Cardiac muscle cell (in vitro differentiated cells and primary cell): ENCODE measurements around the gene FBRSL1. TPM values are rescaled to one million over a fixed set of nuclear protein-coding genes. Genes with fewer than 3 reads are reported as not detected.
A peak's percentile ranks its signal among the peaks of the same experiment; 100 is the strongest.

Experiments used
- DNase-seq, 2 donors: peaks; one replicate each; pipeline versions ENCODE4 v3.0.0 to v3.0.0-alpha.2; 2010 to 2017; ENCODE audit warnings: low read depth in 1 of 2, low spot score in 1 of 2
- H3K27ac ChIP-seq: fragments of 200-600 bp; sonication (generic); 2 replicates; pipeline ENCODE4 v1.5.1; 2016
- H3K27me3 ChIP-seq: fragments of 200-600 bp; sonication (generic); 2 replicates; pipeline ENCODE4 v1.6.0; 2016; ENCODE audit warnings: control low read depth
- H3K36me3 ChIP-seq: fragments of 200-600 bp; sonication (generic); 2 replicates; pipeline ENCODE4 v1.5.1; 2016; ENCODE audit warnings: control low read depth
- H3K4me1 ChIP-seq: fragments of 200-600 bp; sonication (generic); 2 replicates; pipeline ENCODE4 v1.8.1; 2017; ENCODE audit warnings: low read depth, mild to moderate bottlenecking, mixed run types
- H3K4me3 ChIP-seq: fragments of 200-600 bp; sonication (generic); 2 replicates; pipeline ENCODE4 v1.5.1; 2016; ENCODE audit warnings: mild to moderate bottlenecking
- H3K9me3 ChIP-seq: fragments of 200-600 bp; sonication (generic); 2 replicates; pipeline ENCODE4 v1.5.1; 2017; ENCODE audit warnings: low read depth, mild to moderate bottlenecking, control low read depth
- CTCF ChIP-seq: IDR thresholded peaks from 2 replicates; pipeline ENCODE4 v1.5.1; 2012; ENCODE audit warnings: low read depth, mild to moderate bottlenecking, low read length
- polyA plus RNA-seq: library from polyadenylated mRNA; unstranded; fragments of >200 nt; fragmentation: Nextera tagmentation; extraction: Ambion mirVana; gene quantifications from 2 replicates; pipeline ENCODE4 v1.2.1, GENCODE V29; 2016
- total RNA-seq: library from RNA; depleted of rRNA; stranded (reverse); fragments of >200 nt; gene quantifications from 2 replicates; pipeline ENCODE4 v1.2.3, GENCODE V29; 2016

Gene FBRSL1
- total and polyA plus RNA-seq, 2 experiments from 2014 or later, result 37.3 to 45.0 TPM

DNA sequence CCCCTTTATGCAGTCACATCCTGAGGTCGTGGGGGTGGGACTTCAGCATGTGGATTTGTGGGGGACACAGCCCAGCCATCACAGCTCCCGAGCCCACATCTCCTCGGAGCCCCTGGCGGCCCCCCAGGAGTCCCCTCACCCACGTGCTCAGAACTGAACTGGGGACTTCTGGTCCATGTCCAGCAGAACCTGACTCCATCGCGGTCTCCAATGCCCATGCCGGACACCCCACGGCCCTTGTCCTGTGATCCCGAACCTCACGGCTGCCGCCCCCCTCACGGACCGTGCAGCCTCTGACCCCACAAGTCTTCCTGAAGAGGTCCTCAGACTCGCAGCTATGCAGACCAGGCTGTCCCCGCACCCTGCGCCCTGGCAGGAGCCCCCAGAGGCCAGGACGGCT is 13.5 kb upstream of the FBRSL1 start:
- H3K27ac ChIP-seq, result no peak overlapping the region
- H3K27me3 ChIP-seq, result peaks cover 7% of the 10 kb centered on the region
- H3K36me3 ChIP-seq, result no peaks in the 10 kb centered on the region
- no peaks in the 10 kb centered on the region for H3K9me3 ChIP-seq
- no peak overlapping the region for H3K4me3 ChIP-seq
- no peaks in the 10 kb centered on the region for H3K4me1 ChIP-seq
- DNase-seq, result no peak
- no peak for TF ChIP-seq CTCF

DNA sequence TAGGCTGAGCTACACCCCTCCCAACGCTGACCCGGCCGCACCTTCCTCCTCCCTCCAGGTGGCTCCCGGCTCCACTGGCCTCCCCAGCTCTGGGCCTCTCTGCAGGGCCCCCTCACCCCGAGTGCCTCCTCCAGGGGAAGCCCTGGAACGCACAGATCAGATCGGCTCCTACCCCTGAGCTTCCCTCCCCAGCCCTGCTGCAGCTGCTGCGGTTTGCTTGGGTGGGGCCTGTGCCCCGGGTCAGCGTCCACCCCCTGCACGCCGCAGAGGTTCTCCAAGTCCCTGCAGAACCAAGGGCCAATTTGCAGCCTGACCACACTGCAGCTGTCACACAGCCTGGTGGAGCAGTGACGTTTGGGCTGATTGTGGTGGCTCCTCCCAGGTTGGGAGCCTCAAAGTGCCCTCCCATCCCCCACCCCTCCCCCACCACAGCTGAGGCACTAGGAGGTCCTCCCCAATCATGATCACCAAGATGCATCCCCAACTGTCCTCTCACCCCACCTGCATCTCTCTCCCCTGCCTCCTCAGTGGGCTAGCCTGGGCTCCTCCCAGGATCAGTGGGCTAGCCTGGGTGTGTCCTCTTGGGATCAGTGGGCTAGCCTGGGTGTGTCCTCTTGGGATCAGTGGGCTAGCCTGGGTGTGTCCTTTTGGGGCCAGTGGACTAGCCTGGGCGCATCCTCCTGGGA is 12.8 kb upstream of the FBRSL1 start:
- no peaks in the 10 kb centered on the region for H3K36me3 ChIP-seq
- H3K27me3 ChIP-seq, result peaks cover 14% of the 10 kb centered on the region
- no peak for DNase-seq
- TF ChIP-seq CTCF, result no peak
- H3K9me3 ChIP-seq, result no peaks in the 10 kb centered on the region
- H3K27ac ChIP-seq, result no peak overlapping the region
- no peak overlapping the region for H3K4me3 ChIP-seq
- H3K4me1 ChIP-seq, result no peaks in the 10 kb centered on the region

- H3K27me3 ChIP-seq, result peaks cover 19% of the 10 kb centered on the region
- H3K4me3 ChIP-seq, result no peak overlapping the region
- TF ChIP-seq CTCF, result no peak
- H3K27ac ChIP-seq, result no peak overlapping the region
- H3K4me1 ChIP-seq, result no peaks in the 10 kb centered on the region
- H3K9me3 ChIP-seq, result no peaks in the 10 kb centered on the region
- no peak for DNase-seq
- no peaks in the 10 kb centered on the region for H3K36me3 ChIP-seq
Observed at GRCh38 chr12:132477703-132478432, 12.1 kb upstream of the FBRSL1 start.

DNA sequence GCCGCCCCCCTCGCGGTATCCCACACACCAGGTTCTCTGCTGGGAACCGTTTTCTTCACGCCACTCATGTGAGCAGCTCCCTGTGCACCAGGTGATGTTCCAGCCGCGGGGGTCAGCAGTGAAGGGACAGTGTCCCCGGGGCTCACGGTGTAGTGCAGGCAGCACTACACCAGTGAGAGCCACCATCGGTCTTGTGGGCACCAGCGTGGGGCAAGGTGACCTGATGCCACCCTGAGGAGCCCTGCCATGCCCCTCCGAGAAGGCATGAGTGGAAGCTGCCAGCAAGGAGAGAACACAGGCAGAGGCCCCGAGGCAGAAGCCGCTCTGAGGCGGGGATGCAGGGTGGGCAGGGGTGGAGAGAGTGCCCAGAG is 11.5 kb upstream of the FBRSL1 start:
- Histone ChIP-seq H3K36me3 (no peaks in the 10 kb centered on the region), H3K4me1 (no peaks in the 10 kb centered on the region), H3K9me3 (no peaks in the 10 kb centered on the region), H3K4me3 (no peak overlapping the region), H3K27me3 (peaks cover 19% of the 10 kb centered on the region), H3K27ac (no peak overlapping the region)
- DNase-seq, result no peak
- no peak for TF ChIP-seq CTCF

- Histone ChIP-seq H3K27ac (no peak overlapping the region), H3K4me1 (no peaks in the 10 kb centered on the region), H3K27me3 (peaks cover 19% of the 10 kb centered on the region), H3K36me3 (no peaks in the 10 kb centered on the region), H3K9me3 (no peaks in the 10 kb centered on the region), H3K4me3 (no peak overlapping the region)
- peak; percentile 8 for TF ChIP-seq CTCF
- no peak for DNase-seq
Observed at GRCh38 chr12:132478845-132479244, 11.1 kb upstream of the FBRSL1 start.
